CD4-positive, alpha-beta T cell treated with Interleukin-12 subunit alpha and Interleukin-12 subunit beta, for 1 hour (primary cell): ENCODE measurements around the gene NFIA.

Experiments used
- DNase-seq: peaks from one replicate; pipeline ENCODE4 v3.0.0-alpha.2; 2020

Gene NFIA

DNA sequence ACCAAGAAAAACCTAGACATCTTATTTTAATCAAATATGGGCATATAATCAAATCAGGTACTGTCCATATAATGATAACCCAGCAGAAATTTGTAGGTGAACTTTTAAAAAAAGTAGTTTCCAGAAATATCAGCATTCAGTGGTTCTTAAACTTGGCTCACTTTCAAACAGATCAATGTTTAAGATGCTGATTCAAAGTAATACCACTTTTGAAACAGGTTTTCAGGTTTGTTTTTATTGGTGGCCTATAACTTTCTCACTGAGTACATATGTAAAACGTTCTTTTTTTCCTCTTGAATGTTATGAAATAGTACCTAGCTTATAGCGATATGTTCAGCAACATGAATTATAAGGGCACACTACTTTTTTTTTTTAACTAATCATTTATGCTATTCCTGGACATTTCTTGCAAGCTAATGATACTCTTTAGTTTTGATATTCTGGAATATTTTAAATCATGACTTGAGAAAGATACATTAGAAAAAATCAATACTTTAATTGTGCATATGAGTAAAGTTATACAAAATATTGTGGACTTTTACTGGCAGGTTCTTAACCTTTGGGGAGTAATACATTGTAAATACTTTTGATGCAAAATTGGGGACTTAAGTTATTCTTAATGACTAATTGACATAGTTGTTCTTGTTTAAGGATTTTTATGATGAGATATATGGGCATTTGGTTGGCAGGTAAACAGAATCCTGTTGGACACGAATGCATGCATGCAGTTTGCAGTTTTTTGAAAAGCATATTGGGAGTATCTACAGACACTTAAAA, 3.0 kb downstream of the NFIA start:
- DNase-seq: no peak

- no peak for DNase-seq
Measured at GRCh38 chr1:61085983-61086644, 3.8 kb downstream of the NFIA start.

- DNase-seq: no peak
Measured at GRCh38 chr1:61087571-61087970, 5.2 kb downstream of the NFIA start.

- DNase-seq: no peak
Measured at GRCh38 chr1:61088163-61088974, 6.0 kb downstream of the NFIA start.

DNA sequence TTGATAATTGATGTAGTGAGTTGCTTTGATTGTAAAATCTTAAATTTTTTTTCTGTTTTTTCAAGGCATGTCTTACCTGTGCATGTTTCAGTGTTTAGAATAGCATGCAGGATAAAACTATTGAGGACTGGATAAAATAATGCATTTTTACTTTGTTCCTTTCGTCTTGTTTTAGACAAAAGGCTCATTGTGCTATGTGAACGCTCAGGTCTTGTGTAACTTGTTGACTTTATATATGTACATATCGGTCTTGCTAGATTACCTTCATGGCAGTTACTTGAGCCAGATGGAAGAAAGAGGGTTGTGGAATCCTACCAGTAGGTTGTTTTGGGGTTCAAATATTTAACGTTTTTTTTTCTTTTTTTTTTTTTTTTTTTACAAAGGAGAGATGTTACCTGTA, 7.0 kb downstream of the NFIA start:
- DNase-seq: no peak

DNA sequence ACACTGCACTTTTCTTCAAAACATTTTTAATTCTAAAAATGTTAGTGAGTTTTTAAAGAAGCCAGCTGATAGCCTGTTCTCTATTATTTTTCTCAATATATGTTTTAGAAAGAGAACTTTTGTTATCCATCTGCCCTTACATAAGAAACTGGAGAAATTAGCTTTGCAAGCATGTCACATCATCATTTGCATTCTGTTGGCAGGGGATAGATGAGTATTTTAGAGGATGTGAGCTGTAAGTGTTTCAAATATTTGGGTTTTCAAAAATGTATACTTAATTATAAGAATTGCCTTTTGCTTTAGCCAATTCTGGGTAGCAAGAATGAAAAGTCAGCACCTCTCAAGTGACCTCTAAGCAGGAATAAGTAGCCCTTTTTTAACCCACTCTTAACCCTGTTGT, 7.4 kb downstream of the NFIA start:
- no peak for DNase-seq

DNA sequence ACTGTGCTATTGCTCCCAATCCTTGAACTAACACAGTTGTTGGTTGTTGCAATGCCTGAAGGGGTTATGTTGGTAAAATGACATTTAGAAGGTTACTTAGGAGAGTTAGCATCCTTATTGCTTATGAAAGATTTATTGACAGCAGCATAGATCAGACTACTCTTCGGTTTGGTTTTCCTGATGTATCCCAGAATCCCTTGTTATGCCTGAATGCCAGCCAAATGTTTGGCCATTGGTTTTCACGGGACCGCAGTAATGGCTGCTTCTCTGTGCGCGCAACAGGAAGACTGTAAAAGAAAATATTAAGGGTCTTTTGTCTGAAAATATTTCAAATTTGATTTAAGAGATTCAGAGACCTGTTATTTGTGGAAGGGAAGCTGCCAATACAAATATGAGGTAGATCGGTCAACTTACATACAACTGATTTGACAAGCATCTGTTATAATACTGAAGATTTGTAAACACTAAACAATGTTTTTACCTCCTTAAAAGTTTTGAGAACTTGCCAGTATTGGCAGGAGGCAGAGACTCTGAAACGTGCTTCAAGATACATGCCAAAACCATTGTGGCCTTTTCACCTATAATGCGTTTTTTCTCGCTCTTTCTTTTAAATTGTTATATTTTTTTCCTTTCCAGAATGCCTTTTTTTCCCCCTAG, 8.3 kb downstream of the NFIA start:
- no peak for DNase-seq

GRCh38 chr1:61091455-61091854, 9.1 kb downstream of the NFIA start:
- no peak for DNase-seq

DNA sequence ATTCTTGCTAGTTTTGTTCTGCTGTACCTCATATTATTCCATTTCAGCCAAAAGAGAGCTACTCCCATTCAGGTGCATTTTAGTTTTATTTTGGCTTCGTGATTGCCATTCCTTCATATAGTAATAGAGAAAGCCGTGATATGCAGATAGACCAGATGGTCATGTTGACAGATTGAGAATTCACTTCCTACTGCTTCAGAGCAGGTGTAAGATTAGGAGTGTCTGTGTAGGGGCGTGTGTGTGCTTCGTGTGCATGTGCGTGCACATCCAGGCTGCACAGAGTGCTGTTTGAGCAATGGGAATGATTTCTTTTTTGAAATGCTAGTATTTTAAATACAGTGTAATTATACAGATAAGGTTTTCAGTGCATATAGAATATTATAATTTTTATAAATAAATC, 10.3 kb downstream of the NFIA start:
- no peak for DNase-seq

- no peak for DNase-seq
Measured at GRCh38 chr1:61093525-61094137, 11.3 kb downstream of the NFIA start.

DNA sequence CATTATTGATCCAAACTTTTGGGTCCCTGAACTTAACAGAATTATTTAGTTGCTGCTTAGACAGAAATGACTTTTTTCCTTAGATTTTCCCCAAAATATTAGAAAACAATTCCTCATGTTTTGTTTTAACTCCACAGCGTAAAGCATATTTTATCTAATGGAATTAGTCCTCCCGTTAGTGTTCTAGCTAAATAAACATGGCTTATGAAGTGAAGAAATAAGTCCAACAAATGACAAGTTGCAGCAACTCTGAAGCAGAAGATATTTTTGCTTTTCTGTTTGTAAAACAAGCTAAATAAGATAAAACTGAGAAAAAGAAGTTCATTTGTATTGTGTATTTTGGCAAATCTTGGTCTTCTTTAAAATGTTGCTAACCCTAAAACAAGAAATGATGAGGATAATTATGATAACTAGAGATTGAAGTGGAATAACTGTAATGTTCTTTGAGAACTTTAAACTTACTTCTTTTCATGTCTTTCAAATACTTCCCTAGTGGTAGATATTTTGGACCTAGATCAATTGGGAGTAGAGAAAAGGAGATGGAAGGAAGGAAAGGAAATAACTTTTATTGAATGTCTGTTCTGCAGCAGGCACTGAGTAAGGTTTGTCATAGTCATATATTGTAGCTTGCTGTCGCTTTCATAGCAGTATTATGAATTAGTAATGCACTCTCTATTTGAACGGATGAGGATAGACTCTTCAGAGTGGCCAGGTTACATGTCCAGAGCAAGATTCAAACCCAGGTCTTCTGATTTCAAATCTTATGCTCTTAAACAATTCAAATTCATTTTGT, 12.5 kb downstream of the NFIA start:
- no peak for DNase-seq

- DNase-seq: no peak
Measured at GRCh38 chr1:61095470-61095812, 13.1 kb downstream of the NFIA start.

DNA sequence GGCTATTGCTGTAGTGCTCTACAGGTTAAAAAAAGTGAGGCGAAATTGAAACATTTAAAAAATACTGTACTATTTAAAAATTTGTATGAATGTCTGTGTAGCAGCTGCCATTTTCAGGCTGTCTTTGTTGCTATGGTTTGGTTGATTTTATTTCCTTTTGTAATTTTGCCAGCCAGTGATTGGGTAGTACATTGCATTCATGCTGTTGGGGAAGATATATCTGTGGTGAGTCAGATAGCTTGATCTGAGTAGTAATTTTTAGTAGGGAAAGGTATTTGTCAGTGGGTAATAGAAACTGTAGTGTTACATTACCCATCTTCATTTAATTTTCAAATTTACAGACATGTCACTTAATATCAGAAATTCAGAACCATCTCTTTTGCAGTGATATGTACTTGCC, 15.0 kb downstream of the NFIA start:
- DNase-seq: no peak

DNA sequence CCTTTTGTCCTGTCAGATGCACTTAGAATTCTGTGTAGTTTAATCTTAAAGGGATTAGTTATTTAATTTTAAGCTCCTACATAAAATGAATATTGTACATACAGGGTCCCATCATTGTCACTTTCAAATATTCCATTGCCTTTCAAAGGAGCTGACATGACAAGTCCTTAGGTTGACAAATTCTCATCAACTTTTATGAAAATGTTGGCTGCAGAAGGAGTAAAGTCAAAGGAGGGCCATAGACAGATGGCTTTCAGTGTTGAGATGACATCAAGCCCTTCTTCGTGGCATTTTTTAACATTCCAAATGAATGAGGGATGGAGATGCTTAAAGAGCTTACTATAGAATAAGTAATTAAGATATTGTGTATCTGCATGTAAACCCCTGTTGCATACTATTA, 15.4 kb downstream of the NFIA start:
- no peak for DNase-seq

GRCh38 chr1:61098333-61098732, 16.0 kb downstream of the NFIA start:
- no peak for DNase-seq

- DNase-seq: no peak
Measured at GRCh38 chr1:61098906-61099437, 16.6 kb downstream of the NFIA start.

- DNase-seq: no peak
Measured at GRCh38 chr1:61100578-61100977, 18.2 kb downstream of the NFIA start.

DNA sequence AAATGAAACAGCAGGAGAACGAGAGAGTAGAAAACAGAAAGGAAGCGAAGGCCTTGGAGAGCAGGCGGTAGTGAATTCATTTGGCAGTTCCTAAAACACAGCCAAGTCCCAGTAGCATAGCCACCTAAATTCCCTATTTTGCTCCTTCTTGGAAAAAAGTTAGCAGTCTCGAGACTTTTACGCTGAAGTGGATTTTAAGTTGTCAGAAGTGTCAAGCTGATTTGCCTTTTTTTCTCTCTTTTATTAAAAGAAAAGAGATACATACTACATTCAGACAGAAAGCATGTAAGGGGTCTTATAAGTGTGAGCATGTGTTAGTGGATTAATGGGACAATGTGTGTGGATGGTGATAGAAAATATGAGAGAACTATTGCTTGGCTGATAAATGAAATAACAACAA, 19.2 kb downstream of the NFIA start:
- no peak for DNase-seq

- no peak for DNase-seq
Measured at GRCh38 chr1:61102041-61102440, 19.7 kb downstream of the NFIA start.

DNA sequence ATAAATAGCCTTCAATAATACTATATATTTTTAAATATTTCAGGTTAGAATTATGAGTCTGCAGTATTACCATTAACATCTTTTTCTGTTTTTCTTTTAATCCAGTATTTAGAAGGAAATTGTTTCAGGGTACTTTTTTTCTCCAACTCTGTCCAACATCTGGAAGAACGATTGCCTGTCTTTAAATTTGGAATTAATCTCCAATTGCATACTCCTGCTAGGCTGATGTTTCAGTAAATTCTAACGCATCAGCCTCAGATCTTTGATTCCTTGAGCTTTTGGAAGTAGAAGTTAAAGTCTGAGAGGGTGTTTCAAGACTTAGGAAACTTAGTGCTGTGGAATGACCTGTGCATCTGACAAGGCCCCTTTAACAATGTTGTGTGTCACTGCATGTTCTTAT, 20.3 kb downstream of the NFIA start:
- no peak for DNase-seq

DNA sequence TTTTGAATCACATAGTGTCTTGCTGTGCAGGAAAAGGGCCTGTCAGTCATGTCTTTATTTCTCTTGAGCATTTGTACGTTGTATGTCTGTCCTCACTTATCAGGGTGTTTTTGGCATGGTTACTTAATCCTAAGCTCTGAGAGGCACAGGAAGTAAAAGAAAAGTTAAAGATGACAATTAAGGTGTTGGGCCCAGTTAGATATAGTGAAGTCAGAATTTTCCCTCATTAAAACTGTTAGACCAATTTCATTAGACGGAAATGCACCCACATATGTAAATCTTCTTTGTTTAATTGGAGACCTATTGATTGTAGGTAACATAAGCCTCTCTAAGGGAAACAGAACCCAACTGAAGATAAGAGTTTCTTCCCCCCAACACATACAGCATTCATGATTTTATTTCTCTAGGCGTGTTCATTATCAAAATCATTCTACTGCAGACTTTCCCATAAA, 21.9 kb downstream of the NFIA start:
- DNase-seq: no peak

DNA sequence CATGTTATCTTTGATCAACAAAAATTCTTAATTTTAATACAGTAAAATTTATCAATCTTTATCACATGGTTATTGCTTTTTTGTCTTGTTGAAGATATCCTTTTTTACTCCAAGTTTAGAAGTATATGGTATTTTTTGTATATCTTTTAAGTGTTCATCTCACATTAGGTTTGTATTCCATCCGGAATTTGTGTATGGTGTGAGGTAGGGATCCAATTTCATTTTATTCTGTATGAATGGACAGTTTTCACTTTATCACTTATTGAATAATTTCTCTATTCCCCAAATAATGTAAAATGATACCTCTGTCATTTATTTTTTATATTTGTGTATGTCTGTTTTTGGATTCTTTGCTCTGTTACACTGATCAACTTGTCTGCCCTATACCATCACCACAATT, 25.3 kb downstream of the NFIA start:
- no peak for DNase-seq
